Measurements from ENCODE around the gene RAPGEF4.

GRCh38 chr2:172908275-172908674, 172.6 kb downstream of the RAPGEF4 start:
- TF ChIP-seq CTCF (IDR thresholded peaks at IDR 0.05) (no peak), EP300 (IDR thresholded peaks at IDR 0.05) (no peak)

All from sigmoid colon (tissue), 4 donors.